Spleen (tissue), 11 donors: Measurements from ENCODE around the gene SH3BGRL2. TPM values are rescaled to one million over a fixed set of nuclear protein-coding genes. Genes with fewer than 3 reads are reported as not detected.
"Not testable (repeated sequence)": the region's sequence is repeated elsewhere in the genome, so short reads cannot be mapped to it uniquely, and the experiment has no call there.

Experiments used
- DNase-seq: peaks from one replicate; pipeline ENCODE4 v3.0.0-alpha.2; 2020
- H3K27ac ChIP-seq, 8 donors: fragments of 200-600 bp; sonication (generic) in 7 of 8; 1 replicate in 4 of 8; 2 replicates in 4 of 8; pipeline versions ENCODE4 v1.5.0 to v1.8.0; 2016 to 2021; ENCODE audit warnings: inconsistent platforms in 4 of 8, mild to moderate bottlenecking in 4 of 8, moderate library complexity in 1 of 8
- H3K27me3 ChIP-seq, 7 donors: fragments of 200-600 bp; sonication (generic) in 6 of 7; replicated peaks in 1 of 7; 1 replicate in 4 of 7; 2 replicates in 3 of 7; pipeline versions ENCODE4 v1.5.0 to v1.8.0; 2016 to 2021; ENCODE audit warnings: inconsistent platforms in 3 of 7, mild to moderate bottlenecking in 1 of 7
- H3K36me3 ChIP-seq, 6 donors: fragments of 200-600 bp; sonication (generic) in 5 of 6; 1 replicate in 4 of 6; 2 replicates in 2 of 6; pipeline versions ENCODE4 v1.5.0 to v1.8.0; 2016 to 2021; ENCODE audit warnings: inconsistent platforms in 2 of 6
- H3K4me1 ChIP-seq, 6 donors: fragments of 200-600 bp; sonication (generic) in 5 of 6; 1 replicate in 3 of 6; 2 replicates in 3 of 6; pipeline versions ENCODE4 v1.5.0 to v1.8.0; 2016 to 2021; ENCODE audit warnings: inconsistent platforms in 3 of 6
- H3K4me3 ChIP-seq, 8 donors: fragments of 200-600 bp; sonication (generic) in 7 of 8; 1 replicate in 4 of 8; 2 replicates in 4 of 8; pipeline versions ENCODE4 v1.5.0 to v1.8.0; 2016 to 2021; ENCODE audit warnings: inconsistent platforms in 4 of 8, mild to moderate bottlenecking in 4 of 8, moderate library complexity in 2 of 8
- H3K9me3 ChIP-seq, 8 donors: fragments of 200-600 bp; sonication (generic) in 7 of 8; 1 replicate in 4 of 8; 2 replicates in 4 of 8; pipeline versions ENCODE4 v1.5.0 to v1.8.0; 2016 to 2021; ENCODE audit warnings: inconsistent platforms in 4 of 8
- CTCF ChIP-seq, 11 experiments: fragments of 200-600 bp in 7 of 11; fragments of 450-650 bp in 4 of 11; sonication (generic) in 4 of 11; IDR thresholded peaks in 8 of 11; conservative IDR thresholded peaks in 3 of 11; 1 replicate in 7 of 11; 2 replicates in 4 of 11; pipeline versions ENCODE4 v1.4.0 to v1.8.0; 2016 to 2021; ENCODE audit warnings: antibody characterized with exemption in 11 of 11, inconsistent platforms in 4 of 11, mild to moderate bottlenecking in 1 of 11
- POLR2A ChIP-seq, 3 donors: fragments of 450-650 bp; IDR thresholded peaks; one replicate each; pipeline ENCODE4 v1.5.1; 2017; ENCODE audit warnings: antibody characterized with exemption in 3 of 3, mild to moderate bottlenecking in 1 of 3
- POLR2AphosphoS5 ChIP-seq, 3 donors: sonication (generic); formaldehyde crosslinking; IDR thresholded peaks; one replicate each; pipeline ENCODE4 v1.5.1; 2017; ENCODE audit warnings: antibody characterized with exemption in 3 of 3
- WGBS, 5 donors: extraction: QIAGEN DNeasy Blood & Tissue Kit in 3 of 5; methylation state at CpG; one replicate each; pipeline versions ENCODE4 v1.1.5 to v1.1.7; 2013 to 2018; 5-methylcytosine and 5-hydroxymethylcytosine counted together
- intact Hi-C: fragments of 100-400 bp; cut with DNase I; formaldehyde crosslinking; loops from one replicate; pipeline ENCODE4 v1.15.0; 2023; ENCODE audit warnings: low total_unique reads
- polyA plus RNA-seq, 3 donors: library from polyadenylated mRNA; stranded (reverse); fragments of 200-250 nt; gene quantifications; one replicate each; pipeline ENCODE4 v1.2.1, GENCODE V29; 2013
- total RNA-seq, 7 donors: library from RNA; depleted of rRNA in 3 of 7; stranded (reverse); fragments of >200 nt in 3 of 7; fragmentation: NEBNext Ultra II Directional in 4 of 7; extraction: Animal tissue kit (Norgen Biotek cat#: 25700) in 4 of 7; gene quantifications; one replicate each; pipeline versions ENCODE4 v1.1.0 to v1.2.1, GENCODE V29; 2016 to 2021
- donor health status: healthy with polysubstance abuse.
- donor health status: DM: no; HTN: no; CAD: no; lungs with moderate emphysema.
- donor health status: DM: no; HTN: no; CAD: no.
- donor health status: Bipolar disorder and iron deficiency.
- donor health status: healthy.
- donor health status: DM: no; HTN: no; CAD: no.
- donor health status: DM: yes; HTN: yes; CAD: no.

Gene SH3BGRL2
- total and polyA plus RNA-seq, 10 donors = 1.8 to 24.6 (median 10.9) TPM

DNA sequence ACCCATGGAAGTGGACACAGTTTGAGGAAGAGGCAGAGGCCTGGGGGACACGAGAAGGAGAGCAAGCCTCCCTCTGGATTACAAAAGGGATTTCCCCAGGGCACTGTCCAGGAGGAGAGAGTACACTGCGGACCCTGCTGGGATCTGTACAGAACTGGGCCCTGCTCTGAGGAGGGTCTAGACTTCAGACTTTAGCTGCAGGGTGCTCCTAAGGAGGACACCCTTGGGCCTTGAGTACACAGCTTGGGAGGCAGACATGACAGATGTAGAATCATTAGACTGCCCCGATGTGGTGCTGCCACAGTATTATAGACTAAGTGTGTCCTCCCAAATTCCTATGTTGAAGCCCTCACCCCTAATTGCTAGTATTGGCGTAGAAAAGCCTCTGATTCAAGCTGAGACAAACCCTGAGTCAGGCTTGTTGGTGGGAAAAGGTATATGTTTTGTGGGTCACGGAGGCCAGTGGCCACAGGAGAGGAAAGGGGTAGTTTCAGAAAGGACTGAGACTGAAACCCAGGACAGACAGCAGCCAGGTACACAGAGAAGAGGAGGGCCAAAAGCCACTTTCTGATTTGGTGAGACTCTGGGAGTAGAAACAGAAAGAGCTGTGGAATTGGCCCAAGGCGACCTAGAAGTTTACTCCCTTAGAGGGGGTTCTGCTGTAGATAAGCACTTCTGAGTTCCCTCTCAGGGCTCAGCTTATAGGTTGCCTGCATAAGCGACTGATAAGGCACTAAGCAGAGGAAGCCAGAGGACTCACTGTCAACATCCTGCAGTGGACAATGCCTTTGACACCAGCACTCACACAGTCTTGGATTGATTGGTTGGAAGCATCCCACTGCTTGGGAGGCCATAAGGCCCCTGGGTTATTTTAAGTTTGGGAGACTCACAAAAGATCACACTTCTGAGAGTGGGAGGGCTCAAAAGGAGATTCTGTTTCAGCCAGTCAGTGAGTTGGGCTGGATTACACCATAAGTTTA lies 16.5 kb upstream of the SH3BGRL2 start:
- TF ChIP-seq CTCF (IDR thresholded peaks at IDR 0.05 in 8 of 11, conservative IDR thresholded peaks at IDR 0.05 in 3 of 11) (no peak), POLR2AphosphoS5 (IDR thresholded peaks at IDR 0.05) (no peak), POLR2A (IDR thresholded peaks at IDR 0.05) (no peak)
- H3K27me3 ChIP-seq = no peaks in the 10 kb centered on the region
- no peak for DNase-seq
- H3K36me3 ChIP-seq = no peaks in the 10 kb centered on the region
- no peaks in the 10 kb centered on the region for H3K9me3 ChIP-seq
- no peak overlapping the region for H3K4me3 ChIP-seq
- 75 to 87% (median 84%) methylated on average over 7 of the region's 7 CpGs for WGBS, 5 donors
- H3K4me1 ChIP-seq = no peaks in the 10 kb centered on the region
- H3K27ac ChIP-seq = no peak overlapping the region
- intact Hi-C loops = no loop called here

- Histone ChIP-seq H3K9me3 (no peaks in the 10 kb centered on the region), H3K27me3 (no peaks in the 10 kb centered on the region), H3K36me3 (no peaks in the 10 kb centered on the region), H3K27ac (no peak overlapping the region), H3K4me3 (no peak overlapping the region), H3K4me1 (no peaks in the 10 kb centered on the region)
- 89 to 100% (median 97%) methylated on average over 1 of the region's 1 CpG for WGBS, 5 donors
- intact Hi-C loops = no loop called here
- TF ChIP-seq CTCF (IDR thresholded peaks at IDR 0.05 in 8 of 11, conservative IDR thresholded peaks at IDR 0.05 in 3 of 11) (no peak), POLR2A (IDR thresholded peaks at IDR 0.05) (no peak), POLR2AphosphoS5 (IDR thresholded peaks at IDR 0.05) (no peak)
- DNase-seq = no peak
These were observed 13.6 kb upstream of the SH3BGRL2 start for GRCh38 chr6:79617518-79617941.

DNA sequence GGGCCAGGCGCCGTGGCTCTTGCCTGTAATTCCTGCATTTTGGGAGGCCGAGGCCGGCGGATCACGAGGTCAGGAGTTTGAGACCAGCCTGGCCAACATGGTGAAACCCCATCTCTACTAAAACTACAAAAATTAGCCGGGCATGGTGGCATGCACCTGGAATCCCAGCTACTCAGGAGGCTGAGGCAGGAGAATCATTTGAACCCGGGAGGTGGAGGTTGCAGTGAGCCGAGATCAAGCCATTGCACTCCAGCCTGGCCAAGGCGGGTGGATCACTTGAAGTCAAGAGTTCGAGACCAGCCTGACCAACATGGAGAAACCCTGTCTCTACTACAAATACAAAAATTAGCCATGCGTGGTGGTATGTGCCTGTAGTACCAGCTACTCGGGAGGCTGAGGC lies 12.7 kb upstream of the SH3BGRL2 start:
- intact Hi-C loops, DNase-seq, H3K4me1 ChIP-seq, H3K36me3 ChIP-seq, H3K27me3 ChIP-seq, H3K27ac ChIP-seq, H3K9me3 ChIP-seq, H3K4me3 ChIP-seq: not testable (repeated sequence)
- 80 to 94% (median 87%) methylated on average over 13 of the region's 13 CpGs for WGBS, 5 donors

- Histone ChIP-seq H3K4me1 (no peaks in the 10 kb centered on the region), H3K27me3 (no peaks in the 10 kb centered on the region), H3K9me3 (no peaks in the 10 kb centered on the region), H3K36me3 (no peaks in the 10 kb centered on the region), H3K4me3 (no peak overlapping the region), H3K27ac (no peak overlapping the region)
- 65 to 89% (median 82%) methylated on average over 2 of the region's 2 CpGs for WGBS, 5 donors
- intact Hi-C loops = no loop called here
- TF ChIP-seq CTCF (IDR thresholded peaks at IDR 0.05 in 8 of 11, conservative IDR thresholded peaks at IDR 0.05 in 3 of 11) (no peak), POLR2AphosphoS5 (IDR thresholded peaks at IDR 0.05) (no peak), POLR2A (IDR thresholded peaks at IDR 0.05) (no peak)
- no peak for DNase-seq
These were observed 9.6 kb upstream of the SH3BGRL2 start for GRCh38 chr6:79621579-79621978.
